ENCODE data around the gene TBC1D2.

GRCh38 chr9:98285446-98285845 lies 30.0 kb upstream of the TBC1D2 start:
- TF ChIP-seq GATA3 (IDR thresholded peaks at IDR 0.05; ENCODE audit: low read depth, low read length) (no peak), GATA2 (IDR thresholded peaks at IDR 0.05; ENCODE audit: low read depth, low read length) (no peak)
